Measurements from ENCODE around the gene FAM162A.

DNA sequence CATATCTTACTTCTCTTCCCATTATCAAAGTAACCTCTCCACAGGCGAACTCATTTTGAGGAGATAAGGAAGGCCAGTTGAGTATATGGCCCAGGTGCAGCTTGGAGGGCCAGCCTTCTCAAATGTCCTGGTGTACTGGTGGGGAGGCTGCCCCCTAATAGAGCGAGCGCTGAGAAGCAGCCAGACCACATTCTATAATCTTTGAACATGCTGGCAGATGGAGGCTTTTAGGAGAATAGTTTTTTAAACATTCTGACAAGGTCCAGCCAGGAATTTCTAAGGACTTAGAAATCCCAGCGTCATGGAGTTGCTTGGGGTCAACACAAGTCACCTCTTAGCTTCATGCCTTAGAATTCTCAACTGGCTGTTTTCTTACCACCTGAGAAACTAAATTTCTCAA is 26.1 kb downstream of the FAM162A start:
- TF ChIP-seq, protein P1, sequence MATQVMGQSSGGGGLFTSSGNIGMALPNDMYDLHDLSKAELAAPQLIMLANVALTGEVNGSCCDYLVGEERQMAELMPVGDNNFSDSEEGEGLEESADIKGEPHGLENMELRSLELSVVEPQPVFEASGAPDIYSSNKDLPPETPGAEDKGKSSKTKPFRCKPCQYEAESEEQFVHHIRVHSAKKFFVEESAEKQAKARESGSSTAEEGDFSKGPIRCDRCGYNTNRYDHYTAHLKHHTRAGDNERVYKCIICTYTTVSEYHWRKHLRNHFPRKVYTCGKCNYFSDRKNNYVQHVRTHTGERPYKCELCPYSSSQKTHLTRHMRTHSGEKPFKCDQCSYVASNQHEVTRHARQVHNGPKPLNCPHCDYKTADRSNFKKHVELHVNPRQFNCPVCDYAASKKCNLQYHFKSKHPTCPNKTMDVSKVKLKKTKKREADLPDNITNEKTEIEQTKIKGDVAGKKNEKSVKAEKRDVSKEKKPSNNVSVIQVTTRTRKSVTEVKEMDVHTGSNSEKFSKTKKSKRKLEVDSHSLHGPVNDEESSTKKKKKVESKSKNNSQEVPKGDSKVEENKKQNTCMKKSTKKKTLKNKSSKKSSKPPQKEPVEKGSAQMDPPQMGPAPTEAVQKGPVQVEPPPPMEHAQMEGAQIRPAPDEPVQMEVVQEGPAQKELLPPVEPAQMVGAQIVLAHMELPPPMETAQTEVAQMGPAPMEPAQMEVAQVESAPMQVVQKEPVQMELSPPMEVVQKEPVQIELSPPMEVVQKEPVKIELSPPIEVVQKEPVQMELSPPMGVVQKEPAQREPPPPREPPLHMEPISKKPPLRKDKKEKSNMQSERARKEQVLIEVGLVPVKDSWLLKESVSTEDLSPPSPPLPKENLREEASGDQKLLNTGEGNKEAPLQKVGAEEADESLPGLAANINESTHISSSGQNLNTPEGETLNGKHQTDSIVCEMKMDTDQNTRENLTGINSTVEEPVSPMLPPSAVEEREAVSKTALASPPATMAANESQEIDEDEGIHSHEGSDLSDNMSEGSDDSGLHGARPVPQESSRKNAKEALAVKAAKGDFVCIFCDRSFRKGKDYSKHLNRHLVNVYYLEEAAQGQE (IDR thresholded peaks at IDR 0.05) = no peak
- TF ChIP-seq TAF1 (conservative IDR thresholded peaks at IDR 0.05) = no peak
- no peak for TF ChIP-seq CTCF (IDR thresholded peaks at IDR 0.05; ENCODE audit: low read depth, low read length, missing input control)
- TF ChIP-seq JUND (IDR thresholded peaks at IDR 0.05) = no peak
- no peak for TF ChIP-seq YY1 (IDR thresholded peaks at IDR 0.05)
- no peak for TF ChIP-seq MAX (IDR thresholded peaks at IDR 0.05)
- TF ChIP-seq RAD21 (IDR thresholded peaks at IDR 0.05) = no peak
- TF ChIP-seq RXRA (IDR thresholded peaks at IDR 0.05) = no peak
- TF ChIP-seq, protein P2, sequence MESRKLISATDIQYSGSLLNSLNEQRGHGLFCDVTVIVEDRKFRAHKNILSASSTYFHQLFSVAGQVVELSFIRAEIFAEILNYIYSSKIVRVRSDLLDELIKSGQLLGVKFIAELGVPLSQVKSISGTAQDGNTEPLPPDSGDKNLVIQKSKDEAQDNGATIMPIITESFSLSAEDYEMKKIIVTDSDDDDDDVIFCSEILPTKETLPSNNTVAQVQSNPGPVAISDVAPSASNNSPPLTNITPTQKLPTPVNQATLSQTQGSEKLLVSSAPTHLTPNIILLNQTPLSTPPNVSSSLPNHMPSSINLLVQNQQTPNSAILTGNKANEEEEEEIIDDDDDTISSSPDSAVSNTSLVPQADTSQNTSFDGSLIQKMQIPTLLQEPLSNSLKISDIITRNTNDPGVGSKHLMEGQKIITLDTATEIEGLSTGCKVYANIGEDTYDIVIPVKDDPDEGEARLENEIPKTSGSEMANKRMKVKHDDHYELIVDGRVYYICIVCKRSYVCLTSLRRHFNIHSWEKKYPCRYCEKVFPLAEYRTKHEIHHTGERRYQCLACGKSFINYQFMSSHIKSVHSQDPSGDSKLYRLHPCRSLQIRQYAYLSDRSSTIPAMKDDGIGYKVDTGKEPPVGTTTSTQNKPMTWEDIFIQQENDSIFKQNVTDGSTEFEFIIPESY (IDR thresholded peaks at IDR 0.05) = no peak
- no peak for TF ChIP-seq ATF3 (IDR thresholded peaks at IDR 0.05)
- no peak for TF ChIP-seq SP1 (IDR thresholded peaks at IDR 0.05)

All from liver (tissue), 3 donors.